ENCODE data around the gene ELMOD3. TPM values are rescaled to one million over a fixed set of nuclear protein-coding genes. Genes with fewer than 3 reads are reported as not detected.

Gene ELMOD3
- total RNA-seq, 1 experiment from 2014 or later: 9.7 TPM

GRCh38 chr2:85327822-85328617 lies 26.5 kb upstream of the ELMOD3 start, which contains the start of gene TGOLN2 (continued):
- no peak for TF ChIP-seq ZNF219 (CRISPR knock-in tag; IDR thresholded peaks at IDR 0.05; ENCODE audit: borderline replicate concordance)
- no peak for TF ChIP-seq SMAD4 (CRISPR knock-in tag; IDR thresholded peaks at IDR 0.05)
- peak; percentile 69; the same call in 1 of the 2 replicates for TF ChIP-seq FOXK1 (CRISPR knock-in tag; IDR thresholded peaks at IDR 0.05)
- TF ChIP-seq E2F5 (CRISPR knock-in tag; IDR thresholded peaks at IDR 0.05): peak; percentile 78; the same call in 1 of the 2 replicates
- TF ChIP-seq NR1H2 (CRISPR knock-in tag; IDR thresholded peaks at IDR 0.05): no peak
- no peak for TF ChIP-seq AR (CRISPR knock-in tag; IDR thresholded peaks at IDR 0.05)

GRCh38 chr2:85329181-85329651 lies 25.4 kb upstream of the ELMOD3 start:
- Mint-ChIP-seq H3K27ac (no peak overlapping the region), H3K4me3 (no peak overlapping the region), H3K9me3 (peaks cover 13% of the 10 kb centered on the region), H3K4me1 (peaks cover 45% of the 10 kb centered on the region), H3K36me3 (peaks cover 16% of the 10 kb centered on the region), H3K27me3 (ENCODE audit: low read depth) (no peaks in the 10 kb centered on the region)
- ChIA-PET CTCF (interaction anchor here (2.8 to 3.3 kb wide), 2 partner anchors 29 to 262 kb away, joined by 10 to 15 read pairs; no protein-coding TSS in a partner anchor), POLR2A (no interaction called here)
- ATAC-seq: no peak
- no peak for DNase-seq (ENCODE audit: low spot score)
- no peak for TF ChIP-seq CREM (CRISPR knock-in tag; IDR thresholded peaks at IDR 0.05)
- TF ChIP-seq TCF7 (CRISPR knock-in tag; IDR thresholded peaks at IDR 0.05; ENCODE audit: low read depth): no peak
- TF ChIP-seq ZBTB21 (CRISPR knock-in tag; IDR thresholded peaks at IDR 0.05; ENCODE audit: borderline replicate concordance): no peak
- no peak for TF ChIP-seq STAT6 (CRISPR knock-in tag; conservative IDR thresholded peaks at IDR 0.05; ENCODE audit: low read depth)
- no peak for TF ChIP-seq ZMAT4 (CRISPR knock-in tag; IDR thresholded peaks at IDR 0.05)
- TF ChIP-seq RORB (CRISPR knock-in tag; IDR thresholded peaks at IDR 0.05): no peak
- no peak for TF ChIP-seq EMX1 (CRISPR knock-in tag; IDR thresholded peaks at IDR 0.05)
- TF ChIP-seq PRDM15 (CRISPR knock-in tag; IDR thresholded peaks at IDR 0.05): no peak
- TF ChIP-seq JAZF1 (CRISPR knock-in tag; IDR thresholded peaks at IDR 0.05): no peak
- no peak for TF ChIP-seq MXD4 (CRISPR knock-in tag; IDR thresholded peaks at IDR 0.05; ENCODE audit: borderline replicate concordance)
- no peak for TF ChIP-seq MAX (CRISPR knock-in tag; IDR thresholded peaks at IDR 0.05)
- TF ChIP-seq ATF1 (CRISPR knock-in tag; IDR thresholded peaks at IDR 0.05): no peak
